WI38 (cell line): ENCODE results near the gene PAIP2.

Experiments
- H3K4me3 ChIP-seq: 2 replicates; pipeline ENCODE4 v1.5.1; 2011; ENCODE audit warnings: low read depth, mild to moderate bottlenecking, control low read depth, low read length
- TF ChIP-seq, protein P1 (sequence below): IDR thresholded peaks from 2 replicates; pipeline ENCODE4 v1.5.1; 2012; ENCODE audit warnings: low read depth, mild to moderate bottlenecking, control low read depth, low read length

The PAIP2 gene

DNA sequence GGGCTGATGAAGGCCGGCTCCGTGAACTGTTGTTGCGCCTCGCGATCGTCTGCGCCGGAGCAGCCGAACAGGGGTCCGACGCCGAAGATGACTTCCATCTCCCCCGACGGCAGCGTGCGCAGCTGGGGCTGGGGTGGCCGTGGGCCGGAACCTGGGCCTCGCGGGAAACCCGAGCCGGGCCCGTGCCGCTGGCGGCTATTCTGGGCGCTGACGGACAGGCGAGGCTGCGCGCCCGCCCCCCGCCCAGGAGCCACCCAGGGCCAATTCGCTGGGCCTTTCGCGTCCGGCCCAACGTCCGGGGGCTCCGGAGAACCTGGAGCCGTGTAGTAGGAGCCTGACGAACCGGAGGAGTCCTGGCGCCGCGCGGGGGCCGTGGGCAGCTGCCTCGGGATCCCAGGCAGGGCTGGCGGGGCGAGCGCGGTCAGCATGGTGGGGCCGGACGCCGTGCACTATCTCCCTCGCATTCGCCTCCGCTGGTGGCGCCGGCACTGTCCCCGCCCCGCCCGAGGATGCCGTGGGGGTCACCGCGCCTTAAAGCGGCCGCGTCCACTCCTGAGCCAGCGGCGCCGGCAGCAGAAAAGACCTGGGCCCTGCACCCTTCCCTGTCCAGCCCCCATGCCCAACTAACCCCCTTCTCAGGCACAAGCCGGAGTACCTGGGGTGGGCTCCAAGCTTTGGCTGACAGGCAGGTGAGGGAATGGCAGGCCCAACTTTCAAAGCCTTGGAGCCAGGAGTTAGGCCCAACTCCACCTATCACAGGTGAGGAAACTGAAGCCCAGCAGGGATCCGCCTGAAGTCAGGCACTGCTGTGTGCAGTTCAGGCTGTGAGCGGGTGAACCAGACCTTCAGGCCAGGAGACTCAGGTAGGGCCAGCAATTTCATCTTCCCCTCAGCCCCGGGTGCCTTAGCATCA, 53.3 kb downstream of the PAIP2 start, which contains the start of gene PROB1:
Gene PROB1, minus strand, starts transcription at position 451 of the 913 bp plus-strand sequence. Its CDS starts 23 bp downstream, at position 428.
- H3K4me3 ChIP-seq, result no peak within 1 kb of the TSS
- TF ChIP-seq, protein P1, sequence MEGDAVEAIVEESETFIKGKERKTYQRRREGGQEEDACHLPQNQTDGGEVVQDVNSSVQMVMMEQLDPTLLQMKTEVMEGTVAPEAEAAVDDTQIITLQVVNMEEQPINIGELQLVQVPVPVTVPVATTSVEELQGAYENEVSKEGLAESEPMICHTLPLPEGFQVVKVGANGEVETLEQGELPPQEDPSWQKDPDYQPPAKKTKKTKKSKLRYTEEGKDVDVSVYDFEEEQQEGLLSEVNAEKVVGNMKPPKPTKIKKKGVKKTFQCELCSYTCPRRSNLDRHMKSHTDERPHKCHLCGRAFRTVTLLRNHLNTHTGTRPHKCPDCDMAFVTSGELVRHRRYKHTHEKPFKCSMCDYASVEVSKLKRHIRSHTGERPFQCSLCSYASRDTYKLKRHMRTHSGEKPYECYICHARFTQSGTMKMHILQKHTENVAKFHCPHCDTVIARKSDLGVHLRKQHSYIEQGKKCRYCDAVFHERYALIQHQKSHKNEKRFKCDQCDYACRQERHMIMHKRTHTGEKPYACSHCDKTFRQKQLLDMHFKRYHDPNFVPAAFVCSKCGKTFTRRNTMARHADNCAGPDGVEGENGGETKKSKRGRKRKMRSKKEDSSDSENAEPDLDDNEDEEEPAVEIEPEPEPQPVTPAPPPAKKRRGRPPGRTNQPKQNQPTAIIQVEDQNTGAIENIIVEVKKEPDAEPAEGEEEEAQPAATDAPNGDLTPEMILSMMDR, result no peak

- TF ChIP-seq, protein P1, result 0 out of 2 replicates have a peak, but pooled peaks have one; percentile 3
- no peak overlapping the region for H3K4me3 ChIP-seq
These were observed 54.4 kb downstream of the PAIP2 start for GRCh38 chr5:139395844-139396640.

- H3K4me3 ChIP-seq, result no peak overlapping the region
- TF ChIP-seq, protein P1, result no peak
These were observed 55.0 kb downstream of the PAIP2 start for GRCh38 chr5:139396691-139397090.

GRCh38 chr5:139397921-139398320, 56.3 kb downstream of the PAIP2 start:
- H3K4me3 ChIP-seq, result no peak overlapping the region
- TF ChIP-seq, protein P1, result no peak

- TF ChIP-seq, protein P1, result no peak
- no peak overlapping the region for H3K4me3 ChIP-seq
These were observed 58.0 kb downstream of the PAIP2 start for GRCh38 chr5:139399501-139400121.

- H3K4me3 ChIP-seq, result no peak overlapping the region
- TF ChIP-seq, protein P1, result no peak
These were observed 59.9 kb downstream of the PAIP2 start for GRCh38 chr5:139401546-139401945.
